ENCODE results near the gene ALG8. TPM values are rescaled to one million over a fixed set of nuclear protein-coding genes. Genes with fewer than 3 reads are reported as not detected.

Gene ALG8
- total RNA-seq, 1 donor from 2014 or later, result 18.4 TPM

DNA sequence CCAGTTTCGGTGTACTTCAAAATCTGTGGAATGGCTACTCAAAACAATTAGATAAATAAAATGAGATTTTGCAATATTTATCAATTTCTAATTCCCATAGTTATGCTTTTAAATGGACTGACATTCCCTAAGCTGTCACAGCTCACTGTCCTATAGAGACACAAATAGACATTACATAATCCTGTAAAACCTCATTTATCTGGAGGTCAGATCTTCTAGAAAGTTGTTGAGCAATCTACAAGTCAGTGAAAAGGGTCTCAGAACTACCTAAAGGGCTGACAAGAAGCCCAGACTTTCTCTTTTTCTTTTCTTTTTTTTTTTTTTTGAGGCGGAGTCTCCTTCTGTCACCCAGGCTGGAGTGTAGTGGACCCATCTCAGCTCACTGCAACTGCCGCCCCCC, 12.0 kb downstream of the ALG8 start:
- H3K4me3 ChIP-seq (ENCODE audit: low read depth, low read length), result no peak overlapping the region
- no peak for FAIRE-seq
- no peaks in the 10 kb centered on the region for H3K27me3 ChIP-seq (ENCODE audit: control insufficient read depth, insufficient read depth, low read length)
- no peak for DNase-seq (ENCODE audit: low read depth)
- H3K36me3 ChIP-seq (ENCODE audit: control insufficient read depth, insufficient read depth, low read length), result peaks cover 1% of the 10 kb centered on the region
- TF ChIP-seq, protein P1, sequence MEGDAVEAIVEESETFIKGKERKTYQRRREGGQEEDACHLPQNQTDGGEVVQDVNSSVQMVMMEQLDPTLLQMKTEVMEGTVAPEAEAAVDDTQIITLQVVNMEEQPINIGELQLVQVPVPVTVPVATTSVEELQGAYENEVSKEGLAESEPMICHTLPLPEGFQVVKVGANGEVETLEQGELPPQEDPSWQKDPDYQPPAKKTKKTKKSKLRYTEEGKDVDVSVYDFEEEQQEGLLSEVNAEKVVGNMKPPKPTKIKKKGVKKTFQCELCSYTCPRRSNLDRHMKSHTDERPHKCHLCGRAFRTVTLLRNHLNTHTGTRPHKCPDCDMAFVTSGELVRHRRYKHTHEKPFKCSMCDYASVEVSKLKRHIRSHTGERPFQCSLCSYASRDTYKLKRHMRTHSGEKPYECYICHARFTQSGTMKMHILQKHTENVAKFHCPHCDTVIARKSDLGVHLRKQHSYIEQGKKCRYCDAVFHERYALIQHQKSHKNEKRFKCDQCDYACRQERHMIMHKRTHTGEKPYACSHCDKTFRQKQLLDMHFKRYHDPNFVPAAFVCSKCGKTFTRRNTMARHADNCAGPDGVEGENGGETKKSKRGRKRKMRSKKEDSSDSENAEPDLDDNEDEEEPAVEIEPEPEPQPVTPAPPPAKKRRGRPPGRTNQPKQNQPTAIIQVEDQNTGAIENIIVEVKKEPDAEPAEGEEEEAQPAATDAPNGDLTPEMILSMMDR (IDR thresholded peaks at IDR 0.05; ENCODE audit: insufficient read depth, low read length, severe bottlenecking), result no peak

DNA sequence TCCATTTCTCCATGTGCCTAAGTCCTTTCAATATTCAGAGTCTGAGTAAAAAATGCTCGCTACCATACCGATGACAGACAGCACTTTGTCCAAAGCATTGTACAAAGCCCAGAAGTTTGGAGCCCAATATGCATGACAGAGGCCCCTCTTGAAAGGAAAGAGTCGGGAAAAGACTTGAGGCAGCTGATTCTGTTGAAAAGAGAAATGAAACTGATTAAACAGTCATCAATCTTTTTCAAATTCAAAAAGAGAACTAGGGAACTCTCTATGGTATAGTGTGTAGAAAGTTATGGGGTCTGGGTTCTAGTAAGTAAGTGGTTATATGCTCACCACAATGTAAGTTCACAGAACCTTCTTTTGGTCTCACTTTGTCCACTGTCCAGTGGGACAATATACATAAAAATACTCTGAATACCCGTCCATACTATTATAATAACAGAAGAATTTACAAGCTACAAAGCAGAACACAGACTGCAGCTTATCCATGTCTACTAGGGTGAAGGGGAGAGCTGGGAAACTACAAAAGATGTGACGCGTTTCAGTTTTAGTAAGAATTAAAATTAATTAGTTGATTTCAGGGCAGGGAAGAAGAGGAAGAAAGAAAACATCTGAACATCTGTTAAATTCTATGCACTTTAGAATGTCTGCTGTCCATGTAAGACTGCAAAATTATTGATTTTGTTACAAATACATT, 26.7 kb downstream of the ALG8 start:
- FAIRE-seq, result no peak
- no peak overlapping the region for H3K4me3 ChIP-seq (ENCODE audit: low read depth, low read length)
- H3K36me3 ChIP-seq (ENCODE audit: control insufficient read depth, insufficient read depth, low read length), result peaks cover 3% of the 10 kb centered on the region
- H3K27me3 ChIP-seq (ENCODE audit: control insufficient read depth, insufficient read depth, low read length), result no peaks in the 10 kb centered on the region
- DNase-seq (ENCODE audit: low read depth), result no peak
- TF ChIP-seq, protein P1 (IDR thresholded peaks at IDR 0.05; ENCODE audit: insufficient read depth, low read length, severe bottlenecking), result no peak

DNA sequence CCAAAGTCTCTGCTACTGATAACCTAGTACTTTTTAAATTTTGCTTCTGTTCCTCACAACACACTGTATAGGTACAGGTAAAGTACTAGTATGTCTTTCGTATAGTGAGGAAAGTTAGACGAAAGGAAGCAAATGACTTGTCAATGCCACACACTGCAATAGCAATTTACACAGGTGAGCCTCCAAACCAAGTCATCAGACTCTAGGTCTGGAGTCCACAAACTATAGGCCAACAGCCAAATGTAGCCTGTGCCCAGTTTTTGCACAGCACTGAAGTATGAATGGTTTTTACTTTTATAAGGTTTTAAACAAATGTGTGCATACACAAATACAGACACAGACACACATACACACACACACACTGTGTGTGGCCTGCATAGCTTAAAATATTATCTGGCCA, 28.1 kb downstream of the ALG8 start:
- H3K4me3 ChIP-seq (ENCODE audit: low read depth, low read length), result no peak overlapping the region
- peaks cover 3% of the 10 kb centered on the region for H3K36me3 ChIP-seq (ENCODE audit: control insufficient read depth, insufficient read depth, low read length)
- no peaks in the 10 kb centered on the region for H3K27me3 ChIP-seq (ENCODE audit: control insufficient read depth, insufficient read depth, low read length)
- FAIRE-seq (no peak), DNase-seq (ENCODE audit: low read depth) (no peak)
- TF ChIP-seq, protein P1 (IDR thresholded peaks at IDR 0.05; ENCODE audit: insufficient read depth, low read length, severe bottlenecking), result no peak

DNA sequence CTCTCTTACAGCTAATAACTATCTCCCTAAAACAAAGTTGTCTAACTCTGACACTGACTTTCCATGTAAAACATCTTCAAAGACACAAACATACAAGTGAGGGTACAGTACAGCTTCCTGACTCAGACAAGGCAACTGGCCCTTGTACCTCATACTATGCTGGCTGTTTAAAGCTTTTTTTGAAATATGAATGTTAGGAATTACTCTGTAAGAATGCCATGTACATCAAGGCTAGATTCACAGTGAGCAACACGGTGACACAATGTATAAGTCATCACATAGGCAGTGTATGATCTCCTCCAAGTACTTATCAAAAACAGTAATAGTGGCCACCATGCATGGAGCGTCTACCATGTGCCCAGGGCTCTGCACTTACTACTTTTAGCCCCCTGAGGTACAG, 28.6 kb downstream of the ALG8 start:
- Histone ChIP-seq H3K4me3 (ENCODE audit: low read depth, low read length) (no peak overlapping the region), H3K36me3 (ENCODE audit: control insufficient read depth, insufficient read depth, low read length) (peaks cover 3% of the 10 kb centered on the region), H3K27me3 (ENCODE audit: control insufficient read depth, insufficient read depth, low read length) (no peaks in the 10 kb centered on the region)
- TF ChIP-seq, protein P1 (IDR thresholded peaks at IDR 0.05; ENCODE audit: insufficient read depth, low read length, severe bottlenecking), result no peak
- no peak for FAIRE-seq
- DNase-seq (ENCODE audit: low read depth), result peak; percentile 38

GRCh38 chr11:78110351-78110750, 29.1 kb downstream of the ALG8 start:
- H3K27me3 ChIP-seq (ENCODE audit: control insufficient read depth, insufficient read depth, low read length), result no peaks in the 10 kb centered on the region
- DNase-seq (ENCODE audit: low read depth) (peak; percentile 55), FAIRE-seq (no peak)
- H3K4me3 ChIP-seq (ENCODE audit: low read depth, low read length), result no peak overlapping the region
- peaks cover 3% of the 10 kb centered on the region for H3K36me3 ChIP-seq (ENCODE audit: control insufficient read depth, insufficient read depth, low read length)
- TF ChIP-seq, protein P1 (IDR thresholded peaks at IDR 0.05; ENCODE audit: insufficient read depth, low read length, severe bottlenecking), result no peak
